Neuronal stem cell (in vitro differentiated cells): ENCODE measurements around the gene CELSR2.
"Not testable (repeated sequence)": the region's sequence is repeated elsewhere in the genome, so short reads cannot be mapped to it uniquely, and the experiment has no call there.

ENCODE experiments used
- DNase-seq: peaks from one replicate; pipeline ENCODE4 v3.0.0-alpha.2; 2013; ENCODE audit warnings: low spot score
- H2AFZ ChIP-seq: one replicate; pipeline ENCODE4 v1.6.1; 2013; ENCODE audit warnings: mild to moderate bottlenecking, low read length, inconsistent platforms
- H2AK5ac ChIP-seq: 2 replicates; pipeline ENCODE4 v1.6.1; 2013; ENCODE audit warnings: low read depth, mild to moderate bottlenecking, inconsistent platforms, low read length, moderate library complexity, mixed read lengths
- H2BK120ac ChIP-seq: 2 replicates; pipeline ENCODE4 v1.6.1; 2013; ENCODE audit warnings: low read depth, mild to moderate bottlenecking, inconsistent platforms, low read length, moderate library complexity, mixed read lengths
- H2BK12ac ChIP-seq: one replicate; pipeline ENCODE4 v1.6.1; 2013; ENCODE audit warnings: low read length, inconsistent platforms
- H2BK15ac ChIP-seq: 2 replicates; pipeline ENCODE4 v1.6.1; 2013; ENCODE audit warnings: mild to moderate bottlenecking, low read length, inconsistent platforms, mixed read lengths
- H2BK5ac ChIP-seq: one replicate; pipeline ENCODE4 v1.6.1; 2013; ENCODE audit warnings: inconsistent platforms, mild to moderate bottlenecking, low read length, moderate library complexity
- H3K14ac ChIP-seq: one replicate; pipeline ENCODE4 v1.6.1; 2013; ENCODE audit warnings: low read length, inconsistent platforms
- H3K18ac ChIP-seq: 2 replicates; pipeline ENCODE4 v1.6.1; 2013; ENCODE audit warnings: low read length, inconsistent platforms
- H3K23ac ChIP-seq: 2 replicates; pipeline ENCODE4 v1.6.1; 2013; ENCODE audit warnings: low read depth, mild to moderate bottlenecking, mixed read lengths, low read length, inconsistent platforms; ENCODE audit not compliant: poor library complexity
- H3K27ac ChIP-seq: replicated peaks from 3 replicates; pipeline ENCODE4 v1.5.1; 2013; ENCODE audit warnings: low read length, inconsistent platforms
- H3K27me3 ChIP-seq, 3 experiments: 2 replicates each; pipeline ENCODE4 v1.6.1; 2013; ENCODE audit warnings: low read length in 3 of 3, mild to moderate bottlenecking in 2 of 3, inconsistent platforms in 1 of 3, low read depth in 1 of 3, mixed read lengths in 1 of 3, moderate library complexity in 1 of 3; ENCODE audit not compliant: control insufficient read depth in 3 of 3, insufficient read depth in 3 of 3
- H3K36me3 ChIP-seq, 2 donors: replicated peaks in 1 of 2; 2 replicates each; pipeline ENCODE4 v1.6.1; 2013; ENCODE audit warnings: low read length in 2 of 2; ENCODE audit not compliant: control insufficient read depth in 2 of 2, insufficient read depth in 2 of 2
- H3K4ac ChIP-seq: 2 replicates; pipeline ENCODE4 v1.6.1; 2013; ENCODE audit warnings: inconsistent platforms, mild to moderate bottlenecking, low read length, moderate library complexity
- H3K4me1 ChIP-seq, 2 donors: 1 replicate in 1 of 2; 2 replicates in 1 of 2; pipeline ENCODE4 v1.6.1; 2013; ENCODE audit warnings: low read length in 2 of 2, low read depth in 1 of 2; ENCODE audit not compliant: control insufficient read depth in 2 of 2, insufficient read depth in 1 of 2
- H3K4me2 ChIP-seq: one replicate; pipeline ENCODE4 v1.6.1; 2013; ENCODE audit warnings: mild to moderate bottlenecking, low read length, inconsistent platforms; ENCODE audit not compliant: insufficient read depth, poor library complexity, severe bottlenecking
- H3K4me3 ChIP-seq, 2 donors: 2 replicates each; pipeline ENCODE4 v1.5.1; 2013; ENCODE audit warnings: low read length in 2 of 2, mild to moderate bottlenecking in 2 of 2, inconsistent platforms in 1 of 2, moderate library complexity in 1 of 2
- H3K79me1 ChIP-seq: one replicate; pipeline ENCODE4 v1.6.1; 2013; ENCODE audit warnings: low read depth, mild to moderate bottlenecking, inconsistent platforms, low read length, moderate library complexity
- H3K9ac ChIP-seq: one replicate; pipeline ENCODE4 v1.6.1; 2013; ENCODE audit warnings: mild to moderate bottlenecking, low read depth, low read length, inconsistent platforms; ENCODE audit not compliant: poor library complexity
- H3K9me3 ChIP-seq, 2 donors: replicated peaks in 1 of 2; 2 replicates each; pipeline versions ENCODE3 to v1.6.1; 2013; ENCODE audit warnings: low read length in 2 of 2, mild to moderate bottlenecking in 2 of 2, inconsistent platforms in 1 of 2, low read depth in 1 of 2, mixed read lengths in 1 of 2, moderate library complexity in 1 of 2; ENCODE audit not compliant: control insufficient read depth in 2 of 2, insufficient read depth in 1 of 2
- H4K8ac ChIP-seq: one replicate; pipeline ENCODE4 v1.6.1; 2013; ENCODE audit warnings: low read depth, mild to moderate bottlenecking, inconsistent platforms, low read length, moderate library complexity
- H4K91ac ChIP-seq: one replicate; pipeline ENCODE4 v1.6.1; 2013; ENCODE audit warnings: low read length, low read depth, mild to moderate bottlenecking, inconsistent platforms; ENCODE audit not compliant: poor library complexity
- WGBS, 2 donors: extraction: QIAGEN DNeasy Blood & Tissue Kit; methylation state at CpG; one replicate each; pipeline ENCODE4 v1.1.7; 2013; ENCODE audit warnings: missing lambda C conversion rate in 2 of 2, mixed read lengths in 1 of 2; ENCODE audit not compliant: insufficient read length in 2 of 2, insufficient replicate concordance in 1 of 2; ENCODE audit errors: extremely low coverage in 2 of 2; 5-methylcytosine and 5-hydroxymethylcytosine counted together

CELSR2 gene

DNA sequence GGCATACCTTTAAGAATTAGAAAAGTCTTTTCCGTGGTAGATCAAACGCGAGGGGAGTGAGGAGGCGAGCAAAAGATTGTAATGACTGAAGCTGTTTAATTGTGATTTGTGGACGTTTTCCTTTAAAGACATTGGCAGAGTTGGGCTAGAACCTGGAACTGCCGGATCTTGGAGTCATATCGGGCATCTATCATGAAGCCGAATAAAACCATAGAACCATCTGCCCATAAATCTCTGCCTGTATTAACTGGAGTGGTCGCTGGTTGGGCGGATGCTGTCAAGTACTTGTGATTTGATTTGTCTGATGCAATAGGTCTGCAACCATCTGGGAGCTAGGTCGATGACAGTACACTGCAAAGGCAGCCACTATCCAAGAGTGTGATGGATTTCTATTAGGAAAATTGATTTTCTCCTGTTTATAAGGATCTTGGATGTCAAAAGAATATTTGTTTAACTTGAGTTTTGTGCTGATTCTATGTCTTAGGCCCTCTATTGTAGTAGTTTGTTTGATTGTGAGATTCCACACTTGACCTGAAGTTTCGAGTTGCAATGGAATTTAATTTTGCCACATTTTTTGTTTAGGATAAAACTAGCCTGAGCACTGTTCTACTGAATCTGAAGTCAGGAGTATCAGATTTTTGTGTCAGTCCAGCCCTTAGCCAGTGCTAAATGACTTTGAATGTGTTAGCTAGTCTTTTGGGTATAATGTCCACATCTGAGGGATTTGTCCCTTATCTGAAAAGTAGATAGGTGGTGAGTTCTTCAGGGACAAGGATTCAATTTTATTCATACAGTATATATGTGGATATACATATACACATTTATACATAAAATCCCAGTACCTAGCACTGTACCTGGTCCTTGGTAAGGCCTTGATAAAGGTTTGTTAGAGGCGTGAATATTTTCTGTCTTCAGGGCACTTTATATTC, 34.4 kb upstream of the CELSR2 start:
- H2BK120ac ChIP-seq = no peak overlapping the region
- H3K27ac ChIP-seq = no peak overlapping the region
- H4K91ac ChIP-seq = no peak overlapping the region
- peaks cover 0 to 34% of the 10 kb centered on the region in 2 donors for H3K36me3 ChIP-seq
- H3K9ac ChIP-seq = no peak overlapping the region
- no peak overlapping the region for H3K14ac ChIP-seq
- H3K79me1 ChIP-seq = peaks cover 4% of the 10 kb centered on the region
- no peak overlapping the region for H2AFZ ChIP-seq
- peak overlapping the region; percentile 97 for H3K4me2 ChIP-seq
- DNase-seq = no peak
- no CpG with 5 or more reads among the region's 13 CpGs for WGBS, 2 donors
- H3K9me3 ChIP-seq = peaks cover 4 to 10% of the 10 kb centered on the region in 2 donors
- peaks cover 3 to 10% of the 10 kb centered on the region in 2 donors for H3K4me1 ChIP-seq
- H2BK12ac ChIP-seq = no peak overlapping the region
- H2BK5ac ChIP-seq = no peak overlapping the region
- no peak overlapping the region for H3K23ac ChIP-seq
- H4K8ac ChIP-seq = no peak overlapping the region
- no peak overlapping the region for H3K18ac ChIP-seq
- no peak overlapping the region for H2BK15ac ChIP-seq
- H3K4ac ChIP-seq = no peak overlapping the region
- no peaks in the 10 kb centered on the region for H3K27me3 ChIP-seq
- no peak overlapping the region for H2AK5ac ChIP-seq
- H3K4me3 ChIP-seq = peak overlapping the region; percentile 96 to 97

- WGBS, 2 donors = no CpG with 5 or more reads among the region's 4 CpGs
- no peak for DNase-seq
These were observed 32.7 kb upstream of the CELSR2 start for GRCh38 chr1:109216662-109217061.

GRCh38 chr1:109218516-109218915, 30.8 kb upstream of the CELSR2 start:
- Histone ChIP-seq H3K36me3 (peaks cover 0 to 63% of the 10 kb centered on the region in 2 donors), H4K8ac (no peak overlapping the region)

More at GRCh38 chr1:109216662-109217061, 32.7 kb upstream of the CELSR2 start:
- Histone ChIP-seq H3K27me3 (no peaks in the 10 kb centered on the region), H3K79me1 (peaks cover 4% of the 10 kb centered on the region), H2BK15ac (no peak overlapping the region), H3K14ac (no peak overlapping the region), H3K4ac (no peak overlapping the region), H4K91ac (no peak overlapping the region), H2AK5ac (no peak overlapping the region), H3K27ac (no peak overlapping the region), H3K9ac (no peak overlapping the region), H2BK5ac (no peak overlapping the region), H3K4me3 (no peak overlapping the region), H2BK120ac (no peak overlapping the region), H3K4me2 (no peak overlapping the region), H3K4me1 (peaks cover 3 to 10% of the 10 kb centered on the region in 2 donors), H3K23ac (no peak overlapping the region), H2AFZ (no peak overlapping the region), H3K18ac (no peak overlapping the region), H3K36me3 (peaks cover 0 to 46% of the 10 kb centered on the region in 2 donors), H3K9me3 (peaks cover 4 to 11% of the 10 kb centered on the region in 2 donors), H2BK12ac (no peak overlapping the region), H4K8ac (no peak overlapping the region)

GRCh38 chr1:109221201-109221600, 28.1 kb upstream of the CELSR2 start:
- no CpG with 5 or more reads among the region's 9 CpGs for WGBS, 2 donors
- not testable (repeated sequence) for H3K27me3 ChIP-seq, H2BK5ac ChIP-seq, H4K8ac ChIP-seq, H2BK15ac ChIP-seq, H3K4me3 ChIP-seq, H2BK120ac ChIP-seq, H3K14ac ChIP-seq, H2BK12ac ChIP-seq, H3K18ac ChIP-seq, H3K9ac ChIP-seq, H4K91ac ChIP-seq, H3K27ac ChIP-seq, H3K4ac ChIP-seq, H3K79me1 ChIP-seq, H3K4me1 ChIP-seq, H2AK5ac ChIP-seq, H3K4me2 ChIP-seq, DNase-seq, H2AFZ ChIP-seq, H3K23ac ChIP-seq
- H3K36me3 ChIP-seq = peaks cover 0 to 71% of the 10 kb centered on the region in 2 donors
- peaks cover 2 to 16% of the 10 kb centered on the region in 2 donors for H3K9me3 ChIP-seq

More at GRCh38 chr1:109218516-109218915, 30.8 kb upstream of the CELSR2 start:
- no peak for DNase-seq
- H3K4me2 ChIP-seq = no peak overlapping the region
- H4K91ac ChIP-seq = no peak overlapping the region
- no peak overlapping the region for H2BK12ac ChIP-seq
- H2AK5ac ChIP-seq = no peak overlapping the region
- peaks cover 4% of the 10 kb centered on the region for H3K79me1 ChIP-seq
- H2BK120ac ChIP-seq = no peak overlapping the region
- no peak overlapping the region for H3K9ac ChIP-seq
- H2AFZ ChIP-seq = no peak overlapping the region
- peaks cover 4 to 16% of the 10 kb centered on the region in 2 donors for H3K9me3 ChIP-seq
- H3K18ac ChIP-seq = no peak overlapping the region
- H3K4ac ChIP-seq = no peak overlapping the region
- H3K14ac ChIP-seq = no peak overlapping the region
- no peak overlapping the region for H3K23ac ChIP-seq
- H3K27ac ChIP-seq = no peak overlapping the region
- WGBS, 2 donors = no CpG with 5 or more reads among the region's 3 CpGs
- no peaks in the 10 kb centered on the region for H3K27me3 ChIP-seq
- no peak overlapping the region for H2BK15ac ChIP-seq
- H3K4me1 ChIP-seq = peaks cover under 1 to 7% of the 10 kb centered on the region in 2 donors
- H2BK5ac ChIP-seq = no peak overlapping the region
- no peak overlapping the region for H3K4me3 ChIP-seq
